ENCODE measurements around the gene DSCAM.

The DSCAM gene

DNA sequence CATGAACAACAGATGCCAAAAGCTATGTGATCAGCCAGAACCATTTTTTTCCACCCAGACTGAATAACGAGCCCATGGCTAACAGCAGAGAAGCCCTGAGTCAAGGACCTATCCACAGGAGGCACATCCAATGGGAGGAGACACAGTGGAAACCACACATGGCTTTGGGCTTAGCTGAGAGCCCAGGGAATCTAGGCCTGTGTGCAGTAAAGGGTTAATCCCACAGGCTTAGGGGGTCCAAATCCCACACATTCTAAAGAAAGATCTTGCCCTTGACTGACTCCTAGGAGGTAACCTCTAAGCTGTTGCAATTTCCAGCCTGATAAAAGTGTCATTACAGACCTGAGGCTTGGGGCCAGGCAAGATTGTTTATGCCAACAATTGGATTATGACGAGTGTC, 194.5 kb downstream of the DSCAM start:
- no peak for DNase-seq

DNA sequence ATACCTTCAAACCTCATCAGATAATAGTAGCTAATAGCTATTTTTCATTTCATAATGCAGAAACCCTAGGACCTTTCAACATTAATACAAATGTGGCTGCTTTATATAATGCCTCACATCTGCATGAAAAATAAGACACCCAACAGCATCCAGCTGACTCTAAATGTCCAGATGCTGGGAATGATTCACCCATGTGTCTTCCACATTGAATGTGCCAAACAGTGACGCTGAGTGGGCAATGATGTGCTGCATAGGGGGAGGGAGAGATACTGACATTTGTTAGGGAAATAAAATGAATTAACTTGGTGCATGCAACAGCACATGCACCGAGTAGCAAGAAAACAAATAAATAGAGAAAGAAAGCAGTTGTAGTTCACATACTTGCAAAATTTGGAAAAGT, 199.3 kb downstream of the DSCAM start:
- no peak for DNase-seq

DNA sequence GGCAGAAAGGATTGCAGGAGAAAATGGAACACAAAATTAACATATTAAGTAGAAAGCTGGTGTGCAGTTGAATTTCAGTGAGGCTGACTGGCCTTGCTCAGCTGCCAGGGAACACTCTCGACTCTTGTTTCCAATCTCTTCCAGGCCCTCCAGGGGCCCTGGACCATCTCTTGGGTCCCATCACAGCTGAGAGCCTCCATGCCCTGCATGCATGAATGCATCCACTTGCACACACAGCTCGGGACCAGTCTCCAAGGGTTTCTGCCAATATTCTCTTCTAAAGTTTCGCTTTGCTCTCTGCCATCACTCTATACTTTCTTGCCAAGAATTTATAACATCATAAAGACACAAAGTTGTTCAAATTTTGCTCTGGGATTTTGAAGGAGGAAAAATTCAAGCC, 200.3 kb downstream of the DSCAM start:
- DNase-seq = no peak

- no peak for DNase-seq
Observed at GRCh38 chr21:40641042-40641441, 205.9 kb downstream of the DSCAM start.

GRCh38 chr21:40640266-40640789, 206.6 kb downstream of the DSCAM start:
- no peak for DNase-seq

DNA sequence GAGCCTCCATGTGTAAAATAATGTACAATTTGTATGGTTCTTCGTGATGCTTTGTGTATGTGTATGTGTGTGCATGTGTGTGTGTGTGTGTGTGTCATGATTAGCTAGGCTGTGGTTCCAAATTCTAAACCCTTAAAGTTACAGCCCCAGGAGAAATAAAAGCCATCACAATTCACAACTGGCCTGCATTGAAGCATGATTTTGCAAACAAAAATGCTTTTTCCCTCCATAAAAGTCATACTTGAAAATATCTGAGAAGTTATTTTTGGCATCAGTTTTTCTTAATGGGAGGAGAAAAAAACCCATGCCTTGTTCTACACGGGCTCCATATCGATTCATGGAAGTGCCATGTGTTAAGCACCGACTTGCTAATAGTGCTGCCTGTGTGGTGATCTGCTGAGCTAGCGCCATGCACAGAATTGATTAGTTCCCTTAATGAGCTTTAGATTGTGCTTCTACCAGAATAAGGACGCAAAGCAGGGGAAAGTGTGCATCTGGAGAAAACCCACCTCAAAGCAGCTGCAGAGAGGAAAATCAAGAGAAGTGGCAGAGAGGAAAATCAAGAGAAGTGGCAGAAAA, 207.3 kb downstream of the DSCAM start:
- no peak for DNase-seq

DNA sequence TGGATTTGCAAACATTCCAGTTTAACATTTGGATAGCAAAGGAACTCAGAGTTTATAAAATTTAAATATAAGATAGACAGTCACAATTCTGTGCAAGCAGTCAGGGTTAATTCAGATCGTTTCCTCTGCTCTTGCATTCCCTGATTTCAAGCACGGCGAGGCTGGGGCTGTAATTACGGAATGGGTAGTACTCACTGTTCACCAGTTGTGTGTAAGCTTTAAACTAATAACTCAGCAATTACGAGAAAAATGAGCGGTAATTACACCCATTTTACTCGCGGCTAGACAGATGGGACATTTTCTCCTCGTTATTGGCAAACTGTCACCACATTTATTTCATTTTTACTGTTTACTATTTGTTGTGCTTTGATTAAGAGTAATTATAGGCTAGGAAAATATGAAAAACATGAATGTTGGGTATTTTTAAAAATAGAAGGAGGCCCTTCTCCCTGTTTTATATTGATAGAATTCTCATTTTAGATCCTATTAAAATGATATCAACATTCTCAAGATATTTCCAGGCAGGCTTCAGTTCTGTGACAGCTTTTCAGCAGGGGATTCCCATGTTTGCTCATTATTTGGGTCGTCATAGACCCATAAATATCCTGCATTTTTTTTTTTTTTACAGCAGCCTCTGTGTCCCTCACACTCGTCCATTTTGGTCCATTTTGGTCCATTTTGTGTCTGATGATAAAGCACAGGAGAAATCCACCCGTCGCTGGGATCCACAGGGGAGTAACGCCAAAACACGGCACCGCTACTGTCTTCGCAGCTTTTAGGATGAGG, 208.3 kb downstream of the DSCAM start:
- no peak for DNase-seq

DNA sequence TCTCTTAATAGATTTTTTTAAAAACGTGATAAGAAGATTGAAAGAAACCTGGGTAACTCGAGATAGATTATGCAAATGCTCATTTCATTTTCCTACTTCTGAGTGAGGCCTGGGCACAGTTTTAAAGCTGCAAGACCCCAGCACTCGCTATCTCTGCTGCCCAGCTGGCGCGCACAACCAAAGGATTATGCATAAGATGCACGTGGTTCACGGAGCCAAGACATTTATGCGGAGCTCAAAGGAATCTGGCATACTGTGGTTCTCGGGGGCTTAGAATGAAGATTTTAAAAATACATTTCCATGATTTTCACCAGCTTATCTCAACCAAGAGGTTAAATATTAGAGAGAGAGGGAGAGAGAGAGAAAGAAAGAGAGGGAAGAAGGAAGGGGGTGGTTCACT, 210.9 kb downstream of the DSCAM start:
- DNase-seq = no peak

GRCh38 chr21:40635391-40635790, 211.6 kb downstream of the DSCAM start:
- no peak for DNase-seq

DNA sequence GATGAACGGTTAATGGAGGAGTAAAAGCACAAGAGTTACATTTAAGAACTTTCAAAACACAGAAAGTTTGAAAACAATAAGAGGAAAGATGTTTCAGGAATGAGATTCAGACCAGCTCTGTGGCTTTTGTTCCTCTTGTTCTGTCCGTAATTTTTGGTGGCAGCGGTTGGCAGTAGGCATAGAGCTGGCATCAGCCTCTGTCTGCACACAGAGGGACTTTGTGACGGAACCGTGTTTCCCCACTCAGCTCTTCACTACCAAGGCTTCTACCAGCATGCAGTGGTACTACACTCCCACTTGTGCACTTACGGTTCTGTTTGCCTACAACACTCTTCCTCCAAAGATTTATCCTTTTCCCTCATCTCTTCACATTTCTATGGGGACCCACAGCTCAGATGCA, 212.8 kb downstream of the DSCAM start:
- DNase-seq = no peak

DNA sequence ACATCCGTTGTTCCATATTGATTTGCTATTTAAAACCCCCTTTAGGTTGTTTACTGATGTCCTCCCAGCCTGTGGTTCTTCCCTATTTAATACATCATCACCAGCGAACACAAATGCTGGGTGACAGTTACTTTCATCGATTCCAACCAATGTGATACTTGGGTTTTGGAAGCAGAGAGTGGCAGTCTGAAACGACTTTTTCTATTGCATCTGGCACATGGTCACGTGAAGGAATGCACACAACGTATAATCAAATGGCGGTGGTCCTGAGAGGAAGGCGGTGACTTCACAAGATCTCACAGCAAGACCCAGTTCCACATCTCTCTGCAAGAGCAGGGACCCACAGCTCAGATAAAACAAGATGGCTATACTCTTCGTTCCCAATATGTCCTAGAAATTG, 213.9 kb downstream of the DSCAM start:
- no peak for DNase-seq

DNA sequence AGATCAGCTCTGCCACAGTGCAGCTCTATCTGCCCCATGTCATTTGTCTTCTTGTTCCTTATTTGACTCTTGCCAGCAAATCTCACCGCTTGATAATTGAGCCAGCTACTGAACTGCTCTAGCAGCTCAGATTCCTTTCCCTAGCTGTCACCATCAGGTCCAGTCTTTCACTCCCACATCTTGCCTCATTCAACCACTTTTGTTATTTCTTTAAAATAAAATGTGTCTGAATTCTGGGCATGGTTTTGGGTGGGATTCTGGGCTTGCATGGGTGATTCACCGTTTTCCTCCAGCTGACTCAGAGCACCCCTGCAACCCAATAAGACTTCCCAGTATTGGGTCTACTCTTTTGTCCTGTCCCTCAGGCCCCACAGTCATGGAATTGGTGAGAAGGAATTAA, 215.7 kb downstream of the DSCAM start:
- no peak for DNase-seq

DNA sequence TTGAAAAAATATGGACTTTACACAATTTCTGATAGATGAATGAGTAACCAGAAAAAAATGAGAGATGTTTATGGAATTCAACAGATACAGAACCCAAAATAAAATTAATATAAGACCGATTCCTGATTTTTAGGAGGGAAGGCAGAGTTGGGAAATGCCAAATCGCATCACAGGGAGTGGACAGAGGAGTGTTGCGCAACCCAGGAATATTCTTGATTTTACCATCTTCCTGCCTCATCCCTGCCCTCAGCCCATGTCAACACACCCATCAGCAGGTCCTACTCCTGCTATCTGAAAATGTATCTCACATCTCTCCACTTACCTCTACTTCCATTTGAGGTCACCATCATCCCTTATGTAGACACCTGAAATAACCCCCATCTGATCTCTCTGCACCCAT, 221.0 kb downstream of the DSCAM start:
- no peak for DNase-seq

- no peak for DNase-seq
Observed at GRCh38 chr21:40623528-40623927, 223.4 kb downstream of the DSCAM start.

DNA sequence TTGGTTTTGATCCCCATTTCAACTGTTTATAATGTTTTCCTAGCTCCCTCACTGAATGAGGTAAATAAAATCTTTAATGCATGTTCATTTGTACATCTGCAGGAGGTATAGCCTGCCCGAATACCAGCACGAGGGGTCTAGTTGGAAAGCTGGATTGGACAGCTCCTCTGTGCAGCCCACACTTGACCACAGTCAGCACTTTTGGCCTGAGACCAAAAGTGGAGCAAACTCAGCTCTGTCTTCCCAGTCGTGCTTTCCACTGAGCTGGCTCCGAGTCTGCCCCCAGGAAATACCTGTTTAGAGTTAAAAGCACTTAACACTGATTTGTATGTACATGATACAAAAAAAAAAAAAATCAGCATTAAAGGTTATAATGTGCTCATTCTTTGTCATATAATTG, 224.4 kb downstream of the DSCAM start:
- DNase-seq = no peak

DNA sequence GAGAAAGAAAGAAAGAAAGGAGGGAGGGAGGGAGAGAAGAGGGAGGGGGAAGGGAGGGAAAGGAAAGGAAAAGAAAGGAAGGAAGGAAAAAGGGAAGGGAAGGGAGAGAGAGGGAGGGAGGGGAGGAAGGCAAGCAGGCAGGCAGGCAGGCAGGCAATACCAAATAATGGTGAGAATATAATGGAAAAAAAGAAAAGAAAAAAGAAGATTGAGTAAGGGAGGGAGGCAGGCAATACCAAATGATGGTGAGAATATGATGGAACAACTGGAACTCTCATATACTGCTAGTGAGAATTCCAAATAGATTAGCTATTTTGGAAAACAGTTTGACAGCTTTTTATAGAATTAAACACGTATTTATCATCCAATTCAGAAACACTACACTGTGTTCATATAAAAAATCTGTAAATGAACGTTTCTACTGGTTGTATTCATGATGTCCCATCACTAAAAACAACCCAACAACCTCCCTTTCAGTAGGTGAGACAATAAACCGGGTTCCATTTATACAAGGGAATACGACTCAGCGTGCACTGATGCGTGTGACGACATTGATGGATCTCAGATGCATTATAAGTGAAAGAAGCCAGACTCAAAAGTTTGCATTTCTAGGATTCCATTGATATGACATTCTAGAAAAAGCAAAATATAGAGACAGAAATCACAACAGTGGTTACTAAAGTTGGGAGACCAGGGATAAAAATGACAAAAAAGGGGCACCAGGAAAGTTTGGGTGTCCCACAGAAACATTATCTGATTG, 226.4 kb downstream of the DSCAM start:
- no peak for DNase-seq

DNA sequence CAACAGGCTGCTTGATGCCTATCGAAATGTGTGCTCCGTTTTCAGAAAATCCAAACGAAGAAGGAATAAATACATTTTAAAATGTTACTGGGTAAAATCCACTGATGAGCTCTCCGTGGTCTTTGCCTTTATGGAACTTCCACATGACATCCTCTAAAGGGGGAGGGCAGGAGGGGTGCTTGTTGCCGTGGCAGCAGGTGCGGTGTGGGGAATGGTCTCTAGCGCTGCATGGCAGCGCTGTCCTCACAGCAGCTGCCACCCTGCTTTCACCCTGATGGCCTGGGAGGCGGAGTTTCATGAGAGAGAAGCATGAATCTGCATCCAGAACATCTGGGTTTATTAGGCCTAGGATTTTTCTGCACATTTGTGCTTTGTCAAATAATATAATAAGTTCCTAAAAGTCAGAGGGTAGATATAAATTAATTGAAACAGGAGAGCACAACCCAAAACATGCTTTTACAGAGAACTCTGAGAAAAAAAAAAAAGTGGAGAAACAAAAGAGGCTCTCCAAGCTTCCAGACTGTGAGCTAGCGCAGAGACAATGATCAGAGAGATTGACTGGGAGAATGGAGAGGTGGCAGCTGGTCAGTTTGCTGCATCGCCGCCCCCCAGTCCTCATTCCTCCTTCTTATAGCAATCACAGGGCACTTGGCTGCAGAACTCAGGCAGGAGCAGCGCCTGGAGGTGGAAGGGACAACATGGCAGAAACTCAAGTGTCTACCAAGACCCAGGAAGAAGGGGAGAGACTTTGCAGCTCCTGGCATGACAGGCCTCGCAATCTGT, 228.6 kb downstream of the DSCAM start:
- no peak for DNase-seq

DNA sequence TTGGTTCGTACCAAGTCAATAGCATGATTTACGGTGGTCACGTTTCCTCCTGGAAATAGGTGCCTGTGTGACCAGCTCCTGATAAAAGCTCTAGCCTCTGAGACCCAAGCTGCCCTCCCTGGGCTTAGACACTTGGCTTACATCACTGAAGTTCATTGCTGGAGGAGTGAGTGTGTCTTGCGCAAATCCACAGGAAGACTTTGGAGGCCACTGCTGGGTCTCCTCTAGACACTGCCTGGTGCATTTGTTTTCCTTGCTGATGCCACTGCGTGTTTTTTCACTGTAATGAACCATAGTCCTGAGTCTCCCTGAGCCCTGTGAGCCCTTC, 230.6 kb downstream of the DSCAM start:
- DNase-seq = no peak

DNA sequence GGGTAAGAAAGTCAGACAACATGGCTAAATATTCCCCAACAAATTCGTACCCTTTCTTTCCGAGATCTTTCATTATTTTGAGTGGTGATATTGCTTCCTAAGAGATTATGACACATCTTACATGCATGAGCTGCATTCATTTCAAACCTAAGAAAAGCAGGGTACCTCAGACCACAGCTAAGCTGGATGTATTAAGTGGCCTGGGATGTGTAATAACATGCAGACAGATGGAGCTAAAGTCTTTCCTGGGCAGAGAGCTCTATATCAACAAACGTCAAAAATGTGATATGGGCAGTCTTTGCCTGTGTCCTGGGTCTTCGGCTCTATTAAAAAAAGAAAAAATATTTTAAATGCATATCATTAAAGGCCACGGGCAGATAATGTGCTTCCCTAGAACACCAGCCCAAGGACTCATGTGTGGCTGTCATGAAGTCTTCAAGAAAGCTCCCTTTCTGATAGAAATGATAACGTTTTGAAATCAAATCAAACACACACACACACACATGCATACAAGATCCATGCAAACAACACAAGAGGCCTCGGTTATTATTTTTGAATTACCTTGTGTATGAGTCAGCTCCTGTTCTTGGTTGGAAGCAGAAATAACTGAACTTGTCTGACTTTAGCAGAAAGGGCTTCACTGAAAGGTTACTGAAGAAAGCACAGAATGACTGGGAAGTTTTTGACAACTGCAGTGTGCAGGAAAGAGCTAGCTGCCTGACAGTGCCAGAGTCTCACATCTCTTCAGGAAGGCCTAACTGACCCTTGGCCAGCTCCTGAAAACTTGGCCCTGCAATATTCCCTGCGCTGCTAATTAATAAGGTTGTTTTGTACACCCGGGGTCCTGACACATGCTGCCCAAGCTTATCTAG, 231.2 kb downstream of the DSCAM start:
- DNase-seq = no peak

DNA sequence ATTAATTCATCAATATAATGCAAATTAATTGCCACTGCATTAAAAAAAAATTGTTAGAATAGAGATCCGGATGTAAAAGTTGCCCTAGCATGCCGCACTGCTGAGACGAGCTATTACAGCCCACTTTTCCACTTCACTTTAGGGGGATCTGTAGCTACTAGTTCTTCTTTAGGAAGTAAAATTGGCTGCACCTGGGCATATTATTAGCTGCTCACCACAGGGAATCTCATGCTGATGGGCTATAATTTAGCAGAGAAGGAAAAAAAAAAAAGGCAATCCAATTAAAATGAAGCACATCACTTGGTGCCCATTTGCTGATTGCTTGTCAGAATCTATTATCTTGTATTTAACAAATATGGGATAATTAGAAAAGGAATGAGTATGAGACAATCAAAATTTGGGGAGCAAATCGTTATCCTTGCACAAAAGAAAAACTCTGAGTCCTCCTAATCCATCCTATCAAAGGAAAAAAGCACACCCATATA, 233.4 kb downstream of the DSCAM start:
- no peak for DNase-seq

DNA sequence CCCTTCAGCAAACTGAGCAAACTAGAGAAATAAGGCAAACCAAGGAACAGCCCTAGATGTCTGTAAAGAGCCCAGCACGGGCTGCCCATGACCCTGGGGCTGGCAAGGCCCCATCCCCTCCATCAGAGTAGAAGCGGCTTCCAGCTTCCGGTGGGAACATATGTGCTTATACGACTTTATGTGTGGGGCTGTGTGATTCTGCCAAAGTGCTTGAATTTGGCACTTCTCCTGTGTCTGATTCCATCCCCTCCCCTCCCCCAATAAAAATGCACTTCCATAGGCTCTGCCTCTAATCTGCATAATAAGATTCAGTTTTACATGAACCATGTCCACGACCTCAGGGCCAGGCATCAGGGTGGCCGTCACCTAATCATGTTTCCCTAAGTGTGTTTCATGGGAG, 236.6 kb downstream of the DSCAM start:
- no peak for DNase-seq

DNA sequence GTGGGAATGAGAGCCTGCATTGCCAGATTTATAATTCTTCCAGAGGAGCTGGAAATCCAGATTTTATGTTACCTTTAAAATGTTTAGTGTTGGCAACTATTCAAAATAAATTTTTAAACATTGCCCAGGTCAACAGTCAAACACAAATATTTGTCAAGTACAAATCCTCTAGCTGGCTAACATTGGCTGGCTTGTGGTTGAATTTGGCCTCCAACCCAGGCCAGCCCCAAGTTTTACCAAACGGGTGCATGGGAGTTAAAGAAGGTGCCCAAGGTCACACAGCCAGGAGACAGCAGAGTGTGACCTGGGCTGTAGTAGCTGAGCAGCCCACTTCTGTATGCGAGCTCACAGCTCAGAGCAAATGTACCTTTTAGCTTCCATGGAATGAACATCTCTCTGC, 240.6 kb downstream of the DSCAM start:
- no peak for DNase-seq
